DND-41 (cell line): ENCODE results near the gene RSPH3.

Experiments
- EZH2 ChIP-seq: IDR thresholded peaks from 3 replicates; pipeline ENCODE4 v1.6.1; 2012; ENCODE audit warnings: borderline replicate concordance, low read depth, mild to moderate bottlenecking, moderate library complexity, low read length, inconsistent platforms; ENCODE audit not compliant: severe bottlenecking
- TF ChIP-seq, protein P1 (sequence below): IDR thresholded peaks from 2 replicates; pipeline ENCODE4 v1.5.1; 2012; ENCODE audit warnings: borderline replicate concordance, low read length, moderate library complexity, mild to moderate bottlenecking; ENCODE audit not compliant: poor library complexity, severe bottlenecking; ENCODE audit errors: extremely low read depth

DNA sequence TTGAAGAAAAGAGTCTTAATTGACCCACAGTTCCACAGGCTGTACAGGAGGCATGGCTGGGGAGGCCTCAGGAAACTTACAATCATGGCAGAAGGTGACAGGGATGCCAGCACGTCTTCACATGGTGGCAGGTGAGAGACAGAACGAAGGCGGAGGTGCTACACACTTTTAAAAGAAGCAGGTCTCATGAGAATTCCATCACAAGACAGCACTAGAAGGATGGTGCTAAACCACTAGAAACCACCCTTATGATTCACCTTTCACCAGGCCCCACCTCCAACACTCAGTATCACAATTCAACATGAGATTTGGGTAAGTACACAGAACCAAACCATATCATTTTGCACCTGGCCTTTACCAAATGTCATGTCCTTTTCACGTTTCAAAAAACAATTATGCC lies 23.9 kb upstream of the RSPH3 start:
- TF ChIP-seq EZH2 = no peak
- TF ChIP-seq, protein P1, sequence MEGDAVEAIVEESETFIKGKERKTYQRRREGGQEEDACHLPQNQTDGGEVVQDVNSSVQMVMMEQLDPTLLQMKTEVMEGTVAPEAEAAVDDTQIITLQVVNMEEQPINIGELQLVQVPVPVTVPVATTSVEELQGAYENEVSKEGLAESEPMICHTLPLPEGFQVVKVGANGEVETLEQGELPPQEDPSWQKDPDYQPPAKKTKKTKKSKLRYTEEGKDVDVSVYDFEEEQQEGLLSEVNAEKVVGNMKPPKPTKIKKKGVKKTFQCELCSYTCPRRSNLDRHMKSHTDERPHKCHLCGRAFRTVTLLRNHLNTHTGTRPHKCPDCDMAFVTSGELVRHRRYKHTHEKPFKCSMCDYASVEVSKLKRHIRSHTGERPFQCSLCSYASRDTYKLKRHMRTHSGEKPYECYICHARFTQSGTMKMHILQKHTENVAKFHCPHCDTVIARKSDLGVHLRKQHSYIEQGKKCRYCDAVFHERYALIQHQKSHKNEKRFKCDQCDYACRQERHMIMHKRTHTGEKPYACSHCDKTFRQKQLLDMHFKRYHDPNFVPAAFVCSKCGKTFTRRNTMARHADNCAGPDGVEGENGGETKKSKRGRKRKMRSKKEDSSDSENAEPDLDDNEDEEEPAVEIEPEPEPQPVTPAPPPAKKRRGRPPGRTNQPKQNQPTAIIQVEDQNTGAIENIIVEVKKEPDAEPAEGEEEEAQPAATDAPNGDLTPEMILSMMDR = no peak
